ENCODE measurements around the gene EDN2. TPM values are rescaled to one million over a fixed set of nuclear protein-coding genes. Genes with fewer than 3 reads are reported as not detected.

Gene EDN2
- total RNA-seq, 4 donors from 2014 or later = 2.3 to 10.2 (median 8.3) TPM

- 71% methylated on average over 6 of the region's 7 CpGs for WGBS
Observed at GRCh38 chr1:41492341-41492848, 7.9 kb upstream of the EDN2 start.

GRCh38 chr1:41490911-41491310, 6.4 kb upstream of the EDN2 start:
- Histone ChIP-seq H3K4me1 (peaks cover 10% of the 10 kb centered on the region), H3K36me3 (no peaks in the 10 kb centered on the region), H3K4me3 (no peak overlapping the region), H3K27me3 (no peaks in the 10 kb centered on the region), H3K27ac (no peak overlapping the region), H3K9me3 (no peaks in the 10 kb centered on the region)
- DNase-seq (ENCODE audit: low spot score in 2 of 2) = no peak
- TF ChIP-seq POLR2AphosphoS5 (IDR thresholded peaks at IDR 0.05) (no peak), POLR2A (IDR thresholded peaks at IDR 0.05) (no peak), EP300 (IDR thresholded peaks at IDR 0.05) (no peak), CTCF (IDR thresholded peaks at IDR 0.05) (no peak)
- WGBS = no CpG with 5 or more reads among the region's 2 CpGs

More at GRCh38 chr1:41492341-41492848, 7.9 kb upstream of the EDN2 start:
- Histone ChIP-seq H3K9me3 (no peaks in the 10 kb centered on the region), H3K27me3 (no peaks in the 10 kb centered on the region), H3K36me3 (no peaks in the 10 kb centered on the region), H3K27ac (no peak overlapping the region), H3K4me1 (peaks cover 23% of the 10 kb centered on the region), H3K4me3 (no peak overlapping the region)
- no peak for DNase-seq (ENCODE audit: low spot score in 2 of 2)
- peak in 1 of 2 donors; percentile 46 for TF ChIP-seq CTCF (IDR thresholded peaks at IDR 0.05)
- no peak for TF ChIP-seq POLR2AphosphoS5 (IDR thresholded peaks at IDR 0.05)
- no peak for TF ChIP-seq POLR2A (IDR thresholded peaks at IDR 0.05)
- no peak for TF ChIP-seq EP300 (IDR thresholded peaks at IDR 0.05)

GRCh38 chr1:41489561-41489960, 5.1 kb upstream of the EDN2 start:
- no peak overlapping the region for H3K4me3 ChIP-seq
- H3K27me3 ChIP-seq = no peaks in the 10 kb centered on the region
- no peaks in the 10 kb centered on the region for H3K36me3 ChIP-seq
- H3K4me1 ChIP-seq = peaks cover 14% of the 10 kb centered on the region
- no peak for TF ChIP-seq CTCF (IDR thresholded peaks at IDR 0.05)
- TF ChIP-seq POLR2A (IDR thresholded peaks at IDR 0.05) = no peak
- no peak for TF ChIP-seq POLR2AphosphoS5 (IDR thresholded peaks at IDR 0.05)
- TF ChIP-seq EP300 (IDR thresholded peaks at IDR 0.05) = no peak
- H3K9me3 ChIP-seq = no peaks in the 10 kb centered on the region
- WGBS = 91% methylated on average over 5 of the region's 5 CpGs
- H3K27ac ChIP-seq = no peak overlapping the region
- DNase-seq (ENCODE audit: low spot score in 2 of 2) = no peak

- no peak overlapping the region for H3K27ac ChIP-seq
- H3K9me3 ChIP-seq = no peaks in the 10 kb centered on the region
- H3K4me3 ChIP-seq = no peak overlapping the region
- H3K36me3 ChIP-seq = no peaks in the 10 kb centered on the region
- no peak for DNase-seq (ENCODE audit: low spot score in 2 of 2)
- H3K4me1 ChIP-seq = peaks cover 26% of the 10 kb centered on the region
- H3K27me3 ChIP-seq = no peaks in the 10 kb centered on the region
- TF ChIP-seq EP300 (IDR thresholded peaks at IDR 0.05) (no peak), POLR2A (IDR thresholded peaks at IDR 0.05) (no peak), CTCF (IDR thresholded peaks at IDR 0.05) (no peak), POLR2AphosphoS5 (IDR thresholded peaks at IDR 0.05) (no peak)
- WGBS = 89% methylated on average over 5 of the region's 11 CpGs
Observed at GRCh38 chr1:41488040-41488951, 3.8 kb upstream of the EDN2 start.

All from suprapubic skin (tissue), 4 donors.